SU-DHL-6 (cell line): ENCODE measurements around the gene MAP4K2.

Experiments used
- EZH2phosphoT487 ChIP-seq: fragments of 200-600 bp; sonication (generic), shearing (Covaris generic); conservative IDR thresholded peaks from 2 replicates; pipeline ENCODE4 v1.6.1; 2018; ENCODE audit warnings: mild to moderate bottlenecking, antibody characterized with exemption, low read length, moderate library complexity, mixed read lengths
- TF ChIP-seq, protein P1 (sequence below): fragments of 200-600 bp; sonication (generic); IDR thresholded peaks from one replicate; pipeline ENCODE4 v1.5.1; 2017; ENCODE audit warnings: antibody characterized with exemption, mild to moderate bottlenecking, low read length, moderate library complexity; ENCODE audit not compliant: insufficient read depth, poor library complexity, severe bottlenecking

DNA sequence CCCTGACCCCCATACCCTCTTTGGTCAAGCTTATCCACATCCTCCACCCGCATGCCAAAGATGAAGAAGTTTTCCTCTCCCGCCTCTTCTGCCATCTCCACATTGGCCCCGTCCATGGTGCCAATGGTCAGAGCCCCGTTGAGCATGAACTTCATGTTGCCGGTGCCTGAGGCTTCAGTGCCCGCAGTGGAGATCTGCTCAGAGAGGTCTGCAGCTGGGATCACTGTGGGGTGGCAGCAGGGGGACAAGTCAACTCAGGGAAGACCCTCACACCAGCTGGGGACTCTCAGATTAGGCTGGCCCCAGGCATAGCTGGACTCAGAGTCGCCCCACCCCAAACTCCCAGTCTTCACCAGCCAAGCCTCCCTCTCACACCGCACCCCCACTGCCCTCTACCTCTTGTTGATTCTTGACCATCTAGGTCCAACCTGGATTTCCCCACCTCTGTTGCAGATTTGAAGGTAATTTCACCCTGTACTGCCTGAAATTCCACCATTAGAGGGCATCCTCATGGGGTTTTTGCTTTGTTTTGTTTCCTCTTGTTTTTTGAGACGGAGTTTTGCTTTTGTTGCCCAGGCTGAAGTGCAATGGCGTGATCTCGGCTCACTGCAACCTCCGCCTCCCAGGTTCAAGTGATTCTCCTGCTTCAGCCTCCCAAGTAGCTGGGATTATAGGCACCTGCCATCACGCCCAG is 52.5 kb downstream of the MAP4K2 start:
- TF ChIP-seq, protein P1, sequence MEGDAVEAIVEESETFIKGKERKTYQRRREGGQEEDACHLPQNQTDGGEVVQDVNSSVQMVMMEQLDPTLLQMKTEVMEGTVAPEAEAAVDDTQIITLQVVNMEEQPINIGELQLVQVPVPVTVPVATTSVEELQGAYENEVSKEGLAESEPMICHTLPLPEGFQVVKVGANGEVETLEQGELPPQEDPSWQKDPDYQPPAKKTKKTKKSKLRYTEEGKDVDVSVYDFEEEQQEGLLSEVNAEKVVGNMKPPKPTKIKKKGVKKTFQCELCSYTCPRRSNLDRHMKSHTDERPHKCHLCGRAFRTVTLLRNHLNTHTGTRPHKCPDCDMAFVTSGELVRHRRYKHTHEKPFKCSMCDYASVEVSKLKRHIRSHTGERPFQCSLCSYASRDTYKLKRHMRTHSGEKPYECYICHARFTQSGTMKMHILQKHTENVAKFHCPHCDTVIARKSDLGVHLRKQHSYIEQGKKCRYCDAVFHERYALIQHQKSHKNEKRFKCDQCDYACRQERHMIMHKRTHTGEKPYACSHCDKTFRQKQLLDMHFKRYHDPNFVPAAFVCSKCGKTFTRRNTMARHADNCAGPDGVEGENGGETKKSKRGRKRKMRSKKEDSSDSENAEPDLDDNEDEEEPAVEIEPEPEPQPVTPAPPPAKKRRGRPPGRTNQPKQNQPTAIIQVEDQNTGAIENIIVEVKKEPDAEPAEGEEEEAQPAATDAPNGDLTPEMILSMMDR = no peak
- TF ChIP-seq EZH2phosphoT487 = no peak
